Heart left ventricle (tissue), 16 donors: ENCODE data around the gene ABHD16B. TPM values are rescaled to one million over a fixed set of nuclear protein-coding genes. Genes with fewer than 3 reads are reported as not detected.

Experiments
- ATAC-seq, 4 donors: fragments of 200-7000 bp; cut with Tn5 transposase; one replicate each; pipeline ENCODE4 v1.9.1; 2020 to 2022; ENCODE audit warnings: moderate library complexity in 4 of 4, mild to moderate bottlenecking in 3 of 4, moderate number of reproducible peaks in 1 of 4
- DNase-seq, 5 donors: peaks; one replicate each; pipeline ENCODE4 v3.0.0-alpha.2; 2020
- H3K27ac ChIP-seq, 12 donors: fragments of 200-600 bp; sonication (generic) in 4 of 12; one replicate each; pipeline versions ENCODE4 v1.5.0 to v1.8.0; 2016 to 2022; ENCODE audit warnings: mild to moderate bottlenecking in 2 of 12
- H3K27me3 ChIP-seq, 9 donors: fragments of 200-600 bp; sonication (generic) in 2 of 9; one replicate each; pipeline versions ENCODE4 v1.5.1 to v1.8.0; 2016 to 2022; ENCODE audit warnings: mild to moderate bottlenecking in 3 of 9
- H3K36me3 ChIP-seq, 9 donors: fragments of 200-600 bp; sonication (generic) in 2 of 9; one replicate each; pipeline versions ENCODE4 v1.5.0 to v1.8.0; 2018 to 2022; ENCODE audit warnings: mild to moderate bottlenecking in 2 of 9
- H3K4me1 ChIP-seq, 12 donors: fragments of 200-600 bp; sonication (generic) in 4 of 12; one replicate each; pipeline versions ENCODE4 v1.5.0 to v1.8.0; 2016 to 2022; ENCODE audit warnings: mild to moderate bottlenecking in 3 of 12
- H3K4me3 ChIP-seq, 12 donors: fragments of 200-600 bp; sonication (generic) in 4 of 12; one replicate each; pipeline versions ENCODE4 v1.5.0 to v1.8.0; 2017 to 2022; ENCODE audit warnings: mild to moderate bottlenecking in 9 of 12, moderate library complexity in 4 of 12
- H3K9me3 ChIP-seq, 12 donors: fragments of 200-600 bp; sonication (generic) in 4 of 12; one replicate each; pipeline versions ENCODE4 v1.5.0 to v1.8.0; 2016 to 2022; ENCODE audit warnings: mild to moderate bottlenecking in 1 of 12
- POLR2A ChIP-seq, 2 donors: fragments of 450-650 bp; IDR thresholded peaks; one replicate each; pipeline ENCODE4 v1.6.1; 2017; ENCODE audit warnings: antibody characterized with exemption in 2 of 2, mild to moderate bottlenecking in 2 of 2, moderate library complexity in 2 of 2
- WGBS, 4 donors: extraction: QIAGEN DNeasy Blood & Tissue Kit in 2 of 4; methylation state at CpG; one replicate each; pipeline versions ENCODE4 v1.1.5 to v1.1.7; 2013 to 2018; 5-methylcytosine and 5-hydroxymethylcytosine counted together
- intact Hi-C, 10 donors: fragments of 100-400 bp; cut with DNase I; formaldehyde crosslinking; loops; one replicate each; pipeline versions ENCODE4 v1.11.1 to v1.14.2; 2022
- polyA plus RNA-seq, 2 donors: library from polyadenylated mRNA; stranded (reverse); fragments of 200-250 nt; gene quantifications; one replicate each; pipeline ENCODE4 v1.2.3, GENCODE V29; 2013
- total RNA-seq, 9 donors: library from RNA; depleted of rRNA in 2 of 9; stranded (reverse); fragments of >200 nt in 2 of 9; fragmentation: NEBNext Ultra II Directional in 3 of 9; extraction: Animal tissue kit (Norgen Biotek cat#: 25700) in 3 of 9; gene quantifications; one replicate each; pipeline versions ENCODE4 v1.1.0 to v1.2.4, GENCODE V29; 2016 to 2023
- TF ChIP-seq, protein P1 (sequence below), 12 donors: fragments of 200-600 bp; sonication (generic) in 4 of 12; IDR thresholded peaks; one replicate each; pipeline versions ENCODE4 v1.5.0 to v1.8.0; 2018 to 2022; ENCODE audit warnings: antibody characterized with exemption in 12 of 12, mild to moderate bottlenecking in 5 of 12
- donor health status: ischemic (EF 13 %, LVEDD 7.1; RV severe dilation, severe dysfunction).
- donor health status: healthy with polysubstance abuse.
- donor health status: DM: no; HTN: yes; CAD: no.
- donor health status: DM: no; HTN: no; CAD: no.
- donor health status: ischemic (EF 25% LVEDD 6.9; RV normal size, moderate dysfunction).
- donor health status: ischemic (EF 25% LVEDD 5.7; RV mildly dilated, moderate dysfunction).
- donor health status: healthy.
- donor health status: DM: yes; HTN: yes; CAD: no.
- donor health status: ischemic (EF 35%, LVEDD 5.7; RV mildly dilated, moderate dysfunction).
- donor health status: nonischemic (EF 11% LVEDD 7.7; RV severe dilation, severe dysfunction).
- donor health status: DM: yes; HTN: yes; CAD: no.
- donor health status: PGD.
- donor health status: ischemic (EF 29% LVEDD 5.4; RV normal size, mild dysfunction).
- donor health status: nonischemic (EF 23%, LVEDD 6.1; RV moderate dilation, normal function).

Gene ABHD16B
- total and polyA plus RNA-seq, 11 donors, result 0.12 to 0.72 TPM; not detected in 9

GRCh38 chr20:63828124-63828523 lies 33.2 kb upstream of the ABHD16B start:
- 64 to 85% (median 73%) methylated on average over 8 of the region's 8 CpGs for WGBS, 4 donors
- H3K27ac ChIP-seq, result peak overlapping the region in 10 of 12 donors; percentile 53 to 94 (median 89)
- no peak for TF ChIP-seq POLR2A (IDR thresholded peaks at IDR 0.05)
- TF ChIP-seq, protein P1, sequence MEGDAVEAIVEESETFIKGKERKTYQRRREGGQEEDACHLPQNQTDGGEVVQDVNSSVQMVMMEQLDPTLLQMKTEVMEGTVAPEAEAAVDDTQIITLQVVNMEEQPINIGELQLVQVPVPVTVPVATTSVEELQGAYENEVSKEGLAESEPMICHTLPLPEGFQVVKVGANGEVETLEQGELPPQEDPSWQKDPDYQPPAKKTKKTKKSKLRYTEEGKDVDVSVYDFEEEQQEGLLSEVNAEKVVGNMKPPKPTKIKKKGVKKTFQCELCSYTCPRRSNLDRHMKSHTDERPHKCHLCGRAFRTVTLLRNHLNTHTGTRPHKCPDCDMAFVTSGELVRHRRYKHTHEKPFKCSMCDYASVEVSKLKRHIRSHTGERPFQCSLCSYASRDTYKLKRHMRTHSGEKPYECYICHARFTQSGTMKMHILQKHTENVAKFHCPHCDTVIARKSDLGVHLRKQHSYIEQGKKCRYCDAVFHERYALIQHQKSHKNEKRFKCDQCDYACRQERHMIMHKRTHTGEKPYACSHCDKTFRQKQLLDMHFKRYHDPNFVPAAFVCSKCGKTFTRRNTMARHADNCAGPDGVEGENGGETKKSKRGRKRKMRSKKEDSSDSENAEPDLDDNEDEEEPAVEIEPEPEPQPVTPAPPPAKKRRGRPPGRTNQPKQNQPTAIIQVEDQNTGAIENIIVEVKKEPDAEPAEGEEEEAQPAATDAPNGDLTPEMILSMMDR (IDR thresholded peaks at IDR 0.05), result no peak
- intact Hi-C loops, result loop anchor here in 7 of 10 donors (2.0 to 5.0 kb wide), 5 partner anchors 31 to 86 kb away; partner anchors contain the start of gene ABHD16B (in 2 of the 7)
- peaks cover 0 to 71% (median 45%) of the 10 kb centered on the region in 12 donors for H3K4me1 ChIP-seq
- DNase-seq (no peak), ATAC-seq (no peak)
- peaks cover 0 to 3% (median 0%) of the 10 kb centered on the region in 9 donors for H3K36me3 ChIP-seq
- no peaks in the 10 kb centered on the region for H3K9me3 ChIP-seq
- peaks cover 0 to 27% (median 0%) of the 10 kb centered on the region in 9 donors for H3K27me3 ChIP-seq
- H3K4me3 ChIP-seq, result peak overlapping the region in 10 of 12 donors; percentile 48 to 99 (median 78)

GRCh38 chr20:63828545-63828944 lies 32.8 kb upstream of the ABHD16B start:
- Histone ChIP-seq H3K27ac (peak overlapping the region in 11 of 12 donors; percentile 53 to 94 (median 89)), H3K9me3 (no peaks in the 10 kb centered on the region), H3K4me1 (peaks cover 2 to 71% (median 46%) of the 10 kb centered on the region in 12 donors), H3K4me3 (peak overlapping the region in 10 of 12 donors; percentile 48 to 99 (median 78)), H3K27me3 (peaks cover 0 to 27% (median 0%) of the 10 kb centered on the region in 9 donors), H3K36me3 (peaks cover 0 to 3% (median 0%) of the 10 kb centered on the region in 9 donors)
- intact Hi-C loops, result loop anchor here in 7 of 10 donors (2.0 to 5.0 kb wide), 5 partner anchors 30 to 86 kb away; partner anchors contain the start of gene ABHD16B (in 2 of the 7)
- 32 to 51% (median 48%) methylated on average over 14 of the region's 14 CpGs for whole genome bisulfite sequencing, 4 donors
- ATAC-seq (peak in 1 of 4 donors; percentile 3), DNase-seq (no peak)
- TF ChIP-seq, protein P1 (IDR thresholded peaks at IDR 0.05), result no peak
- TF ChIP-seq POLR2A (IDR thresholded peaks at IDR 0.05), result no peak

- H3K27me3 ChIP-seq, result peaks cover 0 to 27% (median 0%) of the 10 kb centered on the region in 9 donors
- DNase-seq (no peak), ATAC-seq (no peak)
- TF ChIP-seq, protein P1 (IDR thresholded peaks at IDR 0.05), result peak in 2 of 12 donors; percentile 15 to 22
- TF ChIP-seq POLR2A (IDR thresholded peaks at IDR 0.05), result no peak
- WGBS, 4 donors, result 39 to 56% (median 50%) methylated on average over 10 of the region's 10 CpGs
- H3K4me3 ChIP-seq, result peak overlapping the region in 11 of 12 donors; percentile 48 to 99 (median 77)
- H3K4me1 ChIP-seq, result peaks cover 5 to 71% (median 48%) of the 10 kb centered on the region in 12 donors
- H3K9me3 ChIP-seq, result no peaks in the 10 kb centered on the region
- H3K36me3 ChIP-seq, result peaks cover 0 to 3% (median 0%) of the 10 kb centered on the region in 9 donors
- intact Hi-C loops, result loop anchor here in 7 of 10 donors (2.0 to 5.0 kb wide), 5 partner anchors 30 to 87 kb away; partner anchors contain the start of gene ABHD16B (in 2 of the 7)
- H3K27ac ChIP-seq, result peak overlapping the region in 11 of 12 donors; percentile 53 to 94 (median 89)
Measured at GRCh38 chr20:63828951-63829350, 32.3 kb upstream of the ABHD16B start.

DNA sequence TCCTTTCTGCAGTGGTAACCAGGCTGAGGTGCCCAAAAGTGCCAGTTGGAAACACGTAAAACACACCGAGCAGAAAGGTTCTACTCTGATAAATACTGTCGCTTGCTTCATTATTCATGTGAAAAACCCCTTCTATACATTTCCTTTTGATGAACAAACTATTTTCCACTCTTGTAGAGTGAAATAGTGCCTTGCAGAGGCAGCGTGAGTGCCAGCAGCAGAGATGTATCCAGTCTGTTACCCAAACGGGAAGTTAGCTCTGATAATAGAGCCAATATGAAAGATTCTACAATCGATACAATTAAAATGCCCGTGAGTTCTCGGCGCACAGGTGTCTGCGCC lies 31.7 kb upstream of the ABHD16B start:
- ATAC-seq (no peak), DNase-seq (no peak)
- WGBS, 4 donors, result 6 to 13% (median 11%) methylated on average over 10 of the region's 10 CpGs
- intact Hi-C loops, result loop anchor here in 7 of 10 donors (2.0 to 5.0 kb wide), 5 partner anchors 29 to 87 kb away; partner anchors contain the start of gene ABHD16B (in 2 of the 7)
- H3K27ac ChIP-seq, result peak overlapping the region; percentile 66 to 94 (median 88)
- H3K27me3 ChIP-seq, result peaks cover 0 to 27% (median 0%) of the 10 kb centered on the region in 9 donors
- peaks cover 0 to 3% (median 0%) of the 10 kb centered on the region in 9 donors for H3K36me3 ChIP-seq
- H3K4me3 ChIP-seq, result peak overlapping the region; percentile 48 to 99 (median 79)
- H3K9me3 ChIP-seq, result no peaks in the 10 kb centered on the region
- no peak for TF ChIP-seq POLR2A (IDR thresholded peaks at IDR 0.05)
- TF ChIP-seq, protein P1 (IDR thresholded peaks at IDR 0.05), result no peak
- peaks cover 11 to 75% (median 53%) of the 10 kb centered on the region in 12 donors for H3K4me1 ChIP-seq
